AG04449 (cell line): ENCODE data around the gene MSN.

Source experiments
- CTCF ChIA-PET: fragments of 350-600 bp; formaldehyde crosslinking; extraction: SDS; loops from one replicate; lab custom pipeline; 2021; ENCODE audit warnings: antibody characterized with exemption; lab: Yijun Ruan, JAX
- POLR2A ChIA-PET: fragments of 400-600, 350-600 bp; formaldehyde crosslinking; extraction: SDS; loops from one replicate; lab custom pipeline; 2020; ENCODE audit warnings: antibody characterized with exemption, inconsistent platforms; lab: Yijun Ruan, JAX
- DNase-seq: peaks from one replicate; pipeline ENCODE4 v3.0.0-alpha.2; 2010; ENCODE audit warnings: low read depth, low spot score
- H3K4me3 ChIP-seq: 2 replicates; pipeline ENCODE4 v1.5.1; 2011; ENCODE audit warnings: low read depth, mild to moderate bottlenecking, control low read depth, low read length
- TF ChIP-seq, protein P1 (sequence below): IDR thresholded peaks from one replicate; pipeline ENCODE4 v1.5.1; 2011; ENCODE audit warnings: mild to moderate bottlenecking, moderate library complexity, low read length, control low read depth, inconsistent platforms; ENCODE audit not compliant: insufficient read depth; ENCODE audit errors: missing control alignments

MSN gene

GRCh38 chrX:65731684-65732289 is 64.3 kb downstream of the MSN start:
- no peak overlapping the region for H3K4me3 ChIP-seq
- no peak for DNase-seq
- ChIA-PET CTCF (no interaction called here), POLR2A (no interaction called here)
- TF ChIP-seq, protein P1, sequence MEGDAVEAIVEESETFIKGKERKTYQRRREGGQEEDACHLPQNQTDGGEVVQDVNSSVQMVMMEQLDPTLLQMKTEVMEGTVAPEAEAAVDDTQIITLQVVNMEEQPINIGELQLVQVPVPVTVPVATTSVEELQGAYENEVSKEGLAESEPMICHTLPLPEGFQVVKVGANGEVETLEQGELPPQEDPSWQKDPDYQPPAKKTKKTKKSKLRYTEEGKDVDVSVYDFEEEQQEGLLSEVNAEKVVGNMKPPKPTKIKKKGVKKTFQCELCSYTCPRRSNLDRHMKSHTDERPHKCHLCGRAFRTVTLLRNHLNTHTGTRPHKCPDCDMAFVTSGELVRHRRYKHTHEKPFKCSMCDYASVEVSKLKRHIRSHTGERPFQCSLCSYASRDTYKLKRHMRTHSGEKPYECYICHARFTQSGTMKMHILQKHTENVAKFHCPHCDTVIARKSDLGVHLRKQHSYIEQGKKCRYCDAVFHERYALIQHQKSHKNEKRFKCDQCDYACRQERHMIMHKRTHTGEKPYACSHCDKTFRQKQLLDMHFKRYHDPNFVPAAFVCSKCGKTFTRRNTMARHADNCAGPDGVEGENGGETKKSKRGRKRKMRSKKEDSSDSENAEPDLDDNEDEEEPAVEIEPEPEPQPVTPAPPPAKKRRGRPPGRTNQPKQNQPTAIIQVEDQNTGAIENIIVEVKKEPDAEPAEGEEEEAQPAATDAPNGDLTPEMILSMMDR = no peak

GRCh38 chrX:65740909-65741308 is 73.5 kb downstream of the MSN start:
- ChIA-PET POLR2A (no interaction called here), CTCF (interaction anchor here (1.3 kb wide), 1 partner anchor 140 kb away, joined by 3 read pairs; no protein-coding TSS in a partner anchor)
- no peak overlapping the region for H3K4me3 ChIP-seq
- no peak for DNase-seq
- TF ChIP-seq, protein P1 = no peak

DNA sequence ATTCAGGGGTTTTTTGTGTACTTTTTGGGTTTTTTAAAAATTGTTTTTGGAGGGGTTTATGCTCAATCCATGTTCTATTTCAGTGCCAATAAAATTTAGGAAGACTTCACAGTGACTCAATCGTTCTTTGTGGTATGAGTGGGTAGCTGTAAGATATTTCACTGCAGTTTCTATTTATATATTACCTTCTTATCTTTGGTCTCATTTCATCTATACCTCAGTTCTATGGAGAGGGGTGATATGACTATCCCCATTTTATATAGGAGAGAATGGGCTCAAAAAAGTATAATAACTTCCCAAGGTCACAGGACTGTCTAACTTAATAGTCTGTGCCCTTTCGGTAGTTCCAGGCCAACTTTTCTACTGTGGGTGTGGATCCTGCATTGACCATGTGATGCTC is 74.4 kb downstream of the MSN start:
- no peak overlapping the region for H3K4me3 ChIP-seq
- POLR2A ChIA-PET = no interaction called here
- CTCF ChIA-PET = interaction anchor here (1.3 kb wide), 1 partner anchor 140 kb away, joined by 3 read pairs; no protein-coding TSS in a partner anchor
- no peak for DNase-seq
- TF ChIP-seq, protein P1 = no peak

DNA sequence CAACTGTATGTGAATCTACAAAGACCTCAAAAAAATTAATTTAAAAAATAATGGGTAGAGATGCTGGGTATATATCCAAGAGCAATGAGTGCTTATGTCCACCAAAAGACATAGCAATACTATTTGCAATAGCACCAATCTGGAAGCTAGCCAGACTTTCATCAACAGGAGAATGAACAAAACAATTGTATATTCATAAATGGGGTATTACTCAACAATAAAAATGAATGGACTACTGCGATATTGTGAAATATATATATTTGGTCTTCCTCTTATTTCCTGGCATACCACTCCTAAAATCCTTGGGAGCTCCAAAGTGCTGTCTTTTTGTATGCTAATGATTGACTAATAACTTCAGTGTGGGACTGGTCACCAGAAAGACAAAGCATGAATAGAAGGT is 77.5 kb downstream of the MSN start:
- H3K4me3 ChIP-seq = no peak overlapping the region
- no peak for DNase-seq
- TF ChIP-seq, protein P1 = no peak
- ChIA-PET POLR2A (interaction anchor here (0.6 kb wide), 1 partner anchor 160 kb away, joined by 3 read pairs; no protein-coding TSS in a partner anchor), CTCF (no interaction called here)

GRCh38 chrX:65745427-65745826 is 78.0 kb downstream of the MSN start:
- H3K4me3 ChIP-seq = no peak overlapping the region
- ChIA-PET POLR2A (no interaction called here), CTCF (interaction anchor here (0.7 kb wide), 1 partner anchor 11 kb away, joined by 3 read pairs; no protein-coding TSS in a partner anchor)
- DNase-seq = no peak
- TF ChIP-seq, protein P1 = no peak

DNA sequence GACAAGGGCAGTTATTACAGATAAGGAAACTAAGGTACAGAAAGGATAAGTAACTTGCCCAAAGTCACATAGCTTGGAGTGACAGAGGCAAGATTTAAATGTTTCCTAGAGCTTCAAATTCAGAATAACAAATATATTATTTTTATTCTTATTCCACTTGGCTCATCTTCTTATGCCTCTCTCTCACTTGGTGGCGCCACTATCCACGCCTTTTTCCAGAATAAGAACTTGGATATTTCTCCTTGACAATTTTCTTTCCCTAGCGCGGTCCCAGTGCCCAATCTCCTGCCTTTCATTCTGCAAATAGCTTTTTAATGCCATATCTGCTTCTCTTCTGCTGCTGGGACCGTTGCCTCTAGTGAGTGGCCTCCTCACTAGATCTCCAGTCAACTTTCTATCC is 78.5 kb downstream of the MSN start:
- ChIA-PET CTCF (interaction anchor here (0.7 kb wide), 1 partner anchor 11 kb away, joined by 3 read pairs; no protein-coding TSS in a partner anchor), POLR2A (no interaction called here)
- no peak overlapping the region for H3K4me3 ChIP-seq
- DNase-seq = no peak
- TF ChIP-seq, protein P1 = no peak
